Uterus (tissue), 4 donors: ENCODE data around the gene PIP4K2B. TPM values are rescaled to one million over a fixed set of nuclear protein-coding genes. Genes with fewer than 3 reads are reported as not detected.

Experiments used
- DNase-seq, 2 donors: peaks; one replicate each; pipeline ENCODE4 v3.0.0-alpha.2; 2019 to 2020
- H3K27ac ChIP-seq, 2 donors: fragments of 200-600 bp; sonication (generic); 1 replicate in 1 of 2; 2 replicates in 1 of 2; pipeline ENCODE4 v1.5.1; 2016 to 2018
- H3K27me3 ChIP-seq, 2 donors: fragments of 200-600 bp; sonication (generic); one replicate each; pipeline ENCODE4 v1.5.1; 2018 to 2019; ENCODE audit warnings: control low read depth in 1 of 2
- H3K36me3 ChIP-seq, 2 donors: fragments of 200-600 bp; sonication (generic); one replicate each; pipeline ENCODE4 v1.5.1; 2019; ENCODE audit warnings: control low read depth in 1 of 2
- H3K4me1 ChIP-seq, 2 donors: fragments of 200-600 bp; sonication (generic); one replicate each; pipeline ENCODE4 v1.5.1; 2018 to 2019; ENCODE audit warnings: control low read depth in 1 of 2
- H3K4me3 ChIP-seq, 2 donors: fragments of 200-600 bp; sonication (generic); 1 replicate in 1 of 2; 2 replicates in 1 of 2; pipeline ENCODE4 v1.5.1; 2018 to 2019; ENCODE audit warnings: mild to moderate bottlenecking in 1 of 2
- H3K9me3 ChIP-seq, 2 donors: fragments of 200-600 bp; sonication (generic); one replicate each; pipeline ENCODE4 v1.5.1; 2019; ENCODE audit warnings: control low read depth in 1 of 2
- CTCF ChIP-seq, 4 experiments: fragments of 200-600 bp in 2 of 4; fragments of 450-650 bp in 2 of 4; sonication (generic) in 2 of 4; IDR thresholded peaks; one replicate each; pipeline ENCODE4 v1.5.1; 2016 to 2019; ENCODE audit warnings: antibody characterized with exemption in 4 of 4, mild to moderate bottlenecking in 2 of 4, moderate library complexity in 1 of 4
- POLR2A ChIP-seq, 2 donors: fragments of 450-650 bp; IDR thresholded peaks; one replicate each; pipeline ENCODE4 v1.6.1; 2016; ENCODE audit warnings: antibody characterized with exemption in 2 of 2, mild to moderate bottlenecking in 1 of 2, moderate library complexity in 1 of 2
- intact Hi-C: fragments of 100-400 bp; cut with DNase I; formaldehyde crosslinking; loops from one replicate; pipeline ENCODE4 v1.15.1; 2023; ENCODE audit warnings: low total_unique reads
- total RNA-seq, 4 donors: library from RNA; depleted of rRNA in 3 of 4; stranded (reverse); fragments of >200 nt in 3 of 4; gene quantifications; one replicate each; pipeline versions ENCODE4 v1.1.0 to v1.2.4, GENCODE V29; 2014 to 2023
- donor health status: DM: yes; HTN: yes; CAD: no.

PIP4K2B gene
- total RNA-seq, 4 donors from 2014 or later, result 23.2 to 89.5 (median 42.3) TPM

GRCh38 chr17:38798614-38799500 lies 499 bp downstream of the PIP4K2B start:
- intact Hi-C loops, result no loop called here
- no peak for DNase-seq
- Histone ChIP-seq H3K4me3 (peak overlapping the region; percentile 54 to 76), H3K27ac (peak overlapping the region; percentile 99 to 100), H3K4me1 (peaks cover 5 to 14% of the 10 kb centered on the region in 2 donors), H3K27me3 (no peaks in the 10 kb centered on the region), H3K9me3 (no peaks in the 10 kb centered on the region), H3K36me3 (no peaks in the 10 kb centered on the region)
- TF ChIP-seq CTCF (IDR thresholded peaks at IDR 0.05), result peak in 1 of 4 experiments; percentile 5
- no peak for TF ChIP-seq POLR2A (IDR thresholded peaks at IDR 0.05)

GRCh38 chr17:38797828-38798227 lies 1.5 kb downstream of the PIP4K2B start:
- no peaks in the 10 kb centered on the region for H3K36me3 ChIP-seq
- H3K27me3 ChIP-seq, result no peaks in the 10 kb centered on the region
- no peaks in the 10 kb centered on the region for H3K9me3 ChIP-seq
- TF ChIP-seq CTCF (IDR thresholded peaks at IDR 0.05) (no peak), POLR2A (IDR thresholded peaks at IDR 0.05) (no peak)
- peak overlapping the region; percentile 54 to 76 for H3K4me3 ChIP-seq
- peaks cover 5 to 14% of the 10 kb centered on the region in 2 donors for H3K4me1 ChIP-seq
- intact Hi-C loops, result no loop called here
- peak overlapping the region; percentile 99 to 100 for H3K27ac ChIP-seq
- DNase-seq, result no peak

GRCh38 chr17:38797158-38797490 lies 2.2 kb downstream of the PIP4K2B start:
- intact Hi-C loops, result no loop called here

GRCh38 chr17:38796451-38797157 lies 2.8 kb downstream of the PIP4K2B start:
- DNase-seq, result no peak
- TF ChIP-seq CTCF (IDR thresholded peaks at IDR 0.05) (no peak), POLR2A (IDR thresholded peaks at IDR 0.05) (no peak)
- Histone ChIP-seq H3K4me3 (no peak overlapping the region), H3K9me3 (no peaks in the 10 kb centered on the region), H3K27me3 (no peaks in the 10 kb centered on the region), H3K27ac (peak overlapping the region in 1 of 2 donors; percentile 99), H3K4me1 (peaks cover 5 to 14% of the 10 kb centered on the region in 2 donors), H3K36me3 (no peaks in the 10 kb centered on the region)
- intact Hi-C loops, result no loop called here

More at GRCh38 chr17:38797158-38797490, 2.2 kb downstream of the PIP4K2B start:
- Histone ChIP-seq H3K36me3 (no peaks in the 10 kb centered on the region), H3K27me3 (no peaks in the 10 kb centered on the region), H3K27ac (peak overlapping the region in 1 of 2 donors; percentile 99), H3K9me3 (no peaks in the 10 kb centered on the region), H3K4me1 (peaks cover 5 to 14% of the 10 kb centered on the region in 2 donors), H3K4me3 (no peak overlapping the region)
- DNase-seq, result no peak
- no peak for TF ChIP-seq POLR2A (IDR thresholded peaks at IDR 0.05)
- no peak for TF ChIP-seq CTCF (IDR thresholded peaks at IDR 0.05)

GRCh38 chr17:38794221-38794620 lies 5.1 kb downstream of the PIP4K2B start:
- intact Hi-C loops, result no loop called here
- H3K27ac ChIP-seq, result no peak overlapping the region
- no peak for DNase-seq
- no peaks in the 10 kb centered on the region for H3K9me3 ChIP-seq
- no peak for TF ChIP-seq POLR2A (IDR thresholded peaks at IDR 0.05)
- no peak for TF ChIP-seq CTCF (IDR thresholded peaks at IDR 0.05)
- H3K27me3 ChIP-seq, result no peaks in the 10 kb centered on the region
- H3K36me3 ChIP-seq, result no peaks in the 10 kb centered on the region
- no peak overlapping the region for H3K4me3 ChIP-seq
- H3K4me1 ChIP-seq, result peaks cover 10 to 14% of the 10 kb centered on the region in 2 donors
